WTC11 (cell line): ENCODE measurements around the gene GALNT18.

Experiments
- CREB1 ChIP-seq: sonication (generic); formaldehyde crosslinking; IDR thresholded peaks from 2 replicates; pipeline ENCODE4 v1.8.0; 2023; ENCODE audit warnings: mild to moderate bottlenecking, missing genetic modification reagents
- ELF4 ChIP-seq: sonication (generic); formaldehyde crosslinking; IDR thresholded peaks from 2 replicates; pipeline ENCODE4 v1.8.1; 2022; ENCODE audit warnings: low read depth, mild to moderate bottlenecking, moderate library complexity, missing genetic modification reagents
- FOXJ3 ChIP-seq: sonication (generic); formaldehyde crosslinking; IDR thresholded peaks from 2 replicates; pipeline ENCODE4 v1.9.0; 2021; ENCODE audit warnings: missing genetic modification reagents, mild to moderate bottlenecking, borderline replicate concordance
- GABPB1 ChIP-seq: sonication (generic); formaldehyde crosslinking; IDR thresholded peaks from 2 replicates; pipeline ENCODE4 v1.8.1; 2023; ENCODE audit warnings: mild to moderate bottlenecking, missing genetic modification reagents
- SP1 ChIP-seq: sonication (generic); formaldehyde crosslinking; conservative IDR thresholded peaks from 2 replicates; pipeline ENCODE4 v1.8.1; 2022; ENCODE audit warnings: missing genetic modification reagents
- USF2 ChIP-seq: sonication (generic); formaldehyde crosslinking; IDR thresholded peaks from 2 replicates; pipeline ENCODE4 v1.8.1; 2023; ENCODE audit warnings: mild to moderate bottlenecking, missing genetic modification reagents, moderate library complexity
- ZBTB43 ChIP-seq: sonication (generic); formaldehyde crosslinking; IDR thresholded peaks from 2 replicates; pipeline ENCODE4 v1.8.1; 2023; ENCODE audit warnings: mild to moderate bottlenecking, missing genetic modification reagents
- ZNF138 ChIP-seq: sonication (generic); formaldehyde crosslinking; conservative IDR thresholded peaks from 2 replicates; pipeline ENCODE4 v1.8.1; 2022; ENCODE audit warnings: mild to moderate bottlenecking, moderate library complexity, missing genetic modification reagents
- ZNF263 ChIP-seq: sonication (generic); formaldehyde crosslinking; IDR thresholded peaks from 2 replicates; pipeline ENCODE4 v1.8.1; 2022; ENCODE audit warnings: low read depth, mild to moderate bottlenecking, moderate library complexity, missing genetic modification reagents
- TF ChIP-seq, protein P1 (sequence below): fragments of 200-600 bp; IDR thresholded peaks from 2 replicates; pipeline ENCODE4 v1.8.0; 2022; ENCODE audit warnings: antibody characterized with exemption
- TF ChIP-seq, protein P2 (sequence below): fragments of 250-450 bp; sonication (Bioruptor Pico); IDR thresholded peaks from 2 replicates; pipeline ENCODE4 v1.8.0; 2021; ENCODE audit warnings: mild to moderate bottlenecking

DNA sequence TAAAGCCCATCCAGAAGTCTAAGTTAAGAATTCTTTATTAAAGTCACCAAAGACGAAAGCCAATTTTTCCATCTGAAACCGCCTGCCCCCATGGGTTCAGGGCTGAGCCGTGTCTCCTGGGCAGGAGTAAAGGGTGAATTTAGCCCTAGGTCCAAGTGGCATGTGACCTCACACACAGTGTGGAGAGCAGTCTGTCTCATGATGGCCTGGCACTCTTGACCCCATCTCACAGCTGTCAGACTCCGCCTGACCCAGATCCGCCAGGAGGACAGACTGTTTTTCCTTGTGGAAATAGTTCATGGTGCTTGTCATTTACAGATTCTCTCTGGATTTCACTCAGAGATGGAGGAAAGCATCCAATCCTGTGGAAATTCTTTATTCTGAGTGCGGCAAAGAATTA lies 109.7 kb downstream of the GALNT18 start:
- TF ChIP-seq ELF4 (CRISPR knock-in tag) (no peak), ZBTB43 (CRISPR knock-in tag) (no peak), USF2 (CRISPR knock-in tag) (no peak), CREB1 (CRISPR knock-in tag) (no peak), ZNF263 (CRISPR knock-in tag) (no peak), SP1 (CRISPR knock-in tag) (no peak), ZNF138 (CRISPR knock-in tag) (no peak), FOXJ3 (CRISPR knock-in tag) (no peak), GABPB1 (CRISPR knock-in tag) (no peak)
- TF ChIP-seq, protein P1, sequence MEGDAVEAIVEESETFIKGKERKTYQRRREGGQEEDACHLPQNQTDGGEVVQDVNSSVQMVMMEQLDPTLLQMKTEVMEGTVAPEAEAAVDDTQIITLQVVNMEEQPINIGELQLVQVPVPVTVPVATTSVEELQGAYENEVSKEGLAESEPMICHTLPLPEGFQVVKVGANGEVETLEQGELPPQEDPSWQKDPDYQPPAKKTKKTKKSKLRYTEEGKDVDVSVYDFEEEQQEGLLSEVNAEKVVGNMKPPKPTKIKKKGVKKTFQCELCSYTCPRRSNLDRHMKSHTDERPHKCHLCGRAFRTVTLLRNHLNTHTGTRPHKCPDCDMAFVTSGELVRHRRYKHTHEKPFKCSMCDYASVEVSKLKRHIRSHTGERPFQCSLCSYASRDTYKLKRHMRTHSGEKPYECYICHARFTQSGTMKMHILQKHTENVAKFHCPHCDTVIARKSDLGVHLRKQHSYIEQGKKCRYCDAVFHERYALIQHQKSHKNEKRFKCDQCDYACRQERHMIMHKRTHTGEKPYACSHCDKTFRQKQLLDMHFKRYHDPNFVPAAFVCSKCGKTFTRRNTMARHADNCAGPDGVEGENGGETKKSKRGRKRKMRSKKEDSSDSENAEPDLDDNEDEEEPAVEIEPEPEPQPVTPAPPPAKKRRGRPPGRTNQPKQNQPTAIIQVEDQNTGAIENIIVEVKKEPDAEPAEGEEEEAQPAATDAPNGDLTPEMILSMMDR = no peak
- TF ChIP-seq, protein P2, sequence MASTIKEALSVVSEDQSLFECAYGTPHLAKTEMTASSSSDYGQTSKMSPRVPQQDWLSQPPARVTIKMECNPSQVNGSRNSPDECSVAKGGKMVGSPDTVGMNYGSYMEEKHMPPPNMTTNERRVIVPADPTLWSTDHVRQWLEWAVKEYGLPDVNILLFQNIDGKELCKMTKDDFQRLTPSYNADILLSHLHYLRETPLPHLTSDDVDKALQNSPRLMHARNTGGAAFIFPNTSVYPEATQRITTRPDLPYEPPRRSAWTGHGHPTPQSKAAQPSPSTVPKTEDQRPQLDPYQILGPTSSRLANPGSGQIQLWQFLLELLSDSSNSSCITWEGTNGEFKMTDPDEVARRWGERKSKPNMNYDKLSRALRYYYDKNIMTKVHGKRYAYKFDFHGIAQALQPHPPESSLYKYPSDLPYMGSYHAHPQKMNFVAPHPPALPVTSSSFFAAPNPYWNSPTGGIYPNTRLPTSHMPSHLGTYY = no peak
